RPMI8226 (cell line): ENCODE measurements around the gene FOXC1.

Experiments
- DNase-seq: peaks from one replicate; pipeline ENCODE4 v3.0.0-alpha.2; 2015

Gene FOXC1

DNA sequence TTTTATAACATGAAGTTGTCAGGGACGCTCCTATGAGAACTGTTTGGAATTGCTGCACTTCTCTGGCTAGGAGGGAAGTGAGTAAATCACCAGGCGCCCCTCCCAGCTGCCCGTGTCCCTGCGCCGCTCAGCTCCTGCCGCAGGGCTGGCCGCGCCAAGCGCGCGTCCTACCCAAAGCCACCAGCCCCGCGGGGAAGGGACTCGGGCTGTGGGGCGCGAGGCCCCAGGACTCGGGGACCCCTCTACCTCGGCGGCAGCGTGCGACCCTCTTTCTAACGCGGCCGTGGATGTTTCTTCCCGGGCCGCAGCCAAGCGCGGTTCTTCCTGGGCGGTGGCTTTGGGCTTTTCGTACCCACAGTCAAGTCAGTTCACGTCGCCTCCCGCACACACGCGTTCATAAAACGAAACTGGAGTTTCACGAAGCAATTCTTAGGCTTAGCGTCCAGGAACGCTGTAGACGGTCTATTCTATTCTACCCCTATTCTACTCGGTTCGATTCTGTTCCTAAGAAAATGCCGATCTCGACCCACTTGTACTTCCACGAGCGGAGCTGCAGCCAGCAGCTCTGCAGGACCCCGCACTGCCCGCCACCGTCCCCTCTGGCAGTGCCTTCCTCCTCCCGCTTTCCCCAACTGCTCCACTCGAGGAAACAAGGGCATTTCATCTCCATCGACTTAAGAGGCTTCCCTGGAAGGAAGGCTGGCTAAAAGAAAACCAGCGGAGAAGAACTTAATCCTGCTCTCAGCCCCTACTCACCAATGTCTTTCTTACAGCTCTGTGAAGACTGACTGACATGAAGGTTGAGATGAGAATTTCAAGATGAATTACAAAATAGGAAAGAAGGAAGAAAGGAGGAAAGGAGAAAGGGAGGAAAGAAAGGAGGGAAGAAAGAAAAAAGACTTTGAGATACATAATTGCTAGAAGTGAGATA lies 15.4 kb downstream of the FOXC1 start:
- DNase-seq: no peak

DNA sequence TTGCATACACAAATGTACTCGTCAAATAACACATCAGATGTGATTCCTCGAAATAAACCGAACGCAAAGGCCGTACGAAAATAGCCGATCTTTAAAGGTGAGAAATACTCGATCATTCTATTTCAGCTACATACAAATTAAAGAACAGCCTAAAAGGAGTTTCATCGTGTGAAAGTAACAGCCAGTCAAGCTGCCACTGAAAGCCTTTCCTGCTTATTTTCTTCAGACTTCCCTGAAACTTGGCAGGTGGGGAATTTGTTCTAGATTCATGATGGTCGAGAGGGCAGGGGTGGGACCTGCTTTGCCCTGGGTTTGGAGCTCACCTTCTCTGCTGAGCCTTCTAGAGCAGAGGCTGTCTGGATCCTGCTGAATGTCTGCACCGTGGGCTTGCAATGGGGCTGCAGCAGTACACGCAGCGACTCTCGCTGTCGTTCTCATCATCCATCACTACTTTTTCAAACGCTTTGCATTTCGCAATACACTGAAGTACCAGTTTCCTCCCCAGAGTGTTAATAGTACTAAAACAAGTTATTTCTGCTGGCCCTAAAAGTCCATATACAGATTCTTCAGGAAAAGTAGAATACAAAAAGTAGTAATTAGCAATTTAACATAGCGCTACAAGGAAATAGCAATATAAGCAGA lies 16.2 kb downstream of the FOXC1 start:
- no peak for DNase-seq

DNA sequence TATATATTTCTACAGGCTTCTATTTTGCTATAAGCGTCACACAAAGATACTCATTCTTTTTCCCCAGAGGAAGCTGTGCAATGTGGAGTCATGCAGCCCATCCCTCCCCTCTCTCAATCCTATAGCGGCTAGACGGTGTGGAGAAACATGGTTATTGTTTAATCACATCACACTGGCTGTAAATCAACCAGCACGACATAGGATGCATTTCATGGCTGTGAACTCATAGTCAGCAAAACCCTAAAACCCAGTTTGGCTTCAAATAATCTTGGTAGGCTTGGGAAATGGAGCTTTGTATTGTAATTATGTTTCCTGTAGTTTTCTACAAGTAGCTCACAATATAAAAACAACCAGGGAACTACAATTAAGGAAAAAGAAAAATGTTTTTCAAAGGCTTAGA lies 16.8 kb downstream of the FOXC1 start:
- no peak for DNase-seq

DNA sequence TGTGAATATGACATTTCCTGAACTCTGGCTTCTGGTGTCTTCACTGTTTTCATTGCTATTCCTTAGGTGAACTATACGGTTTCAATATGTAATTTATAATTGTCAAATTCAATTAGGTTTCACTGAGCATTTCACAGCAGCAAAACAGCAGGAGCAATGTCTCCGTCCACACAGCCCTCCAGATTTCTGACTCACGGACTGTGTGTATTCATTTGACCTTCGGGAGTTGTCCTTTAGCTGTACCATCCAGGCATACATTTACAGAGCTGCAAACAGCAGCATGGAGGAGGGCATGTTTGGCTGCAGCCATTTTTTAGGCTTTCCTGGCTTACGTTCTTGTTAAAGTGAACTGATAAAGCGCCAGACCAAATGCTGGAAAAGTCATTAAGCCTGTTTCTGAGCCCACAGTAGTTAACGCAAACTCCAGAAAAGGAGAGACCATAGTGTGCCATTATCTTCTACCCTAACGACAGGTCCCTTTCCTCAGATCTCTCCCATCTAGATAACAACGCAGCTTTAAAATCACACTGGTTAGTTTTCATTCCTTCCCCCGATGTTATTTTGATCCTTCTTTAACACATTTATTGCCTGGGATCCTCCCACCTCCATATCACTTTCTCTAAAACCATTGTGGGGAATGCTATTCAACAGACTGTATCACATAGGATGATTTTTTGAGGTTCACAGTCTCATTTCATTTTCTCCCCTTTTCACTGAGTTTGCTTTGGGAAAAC lies 18.3 kb downstream of the FOXC1 start:
- DNase-seq: no peak

DNA sequence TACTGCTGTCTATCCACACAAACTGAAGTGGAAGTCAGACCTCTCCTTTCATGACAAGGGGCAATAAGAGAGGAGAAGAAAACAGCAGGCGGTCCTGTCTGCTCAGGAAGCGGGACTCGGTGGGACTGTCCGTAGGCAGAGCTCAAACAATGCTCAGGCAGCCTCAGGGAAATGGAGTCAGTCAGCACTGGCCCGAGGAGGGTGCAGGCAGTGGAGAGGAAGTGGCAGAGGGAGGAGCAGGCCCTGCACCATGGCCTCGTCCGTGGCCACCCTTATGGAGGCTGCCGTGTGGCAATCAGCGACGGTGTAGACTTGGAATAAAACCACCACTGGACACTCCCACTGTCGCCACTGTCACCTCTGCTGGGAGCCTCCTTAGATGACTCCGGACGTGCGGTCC lies 19.6 kb downstream of the FOXC1 start:
- no peak for DNase-seq

DNA sequence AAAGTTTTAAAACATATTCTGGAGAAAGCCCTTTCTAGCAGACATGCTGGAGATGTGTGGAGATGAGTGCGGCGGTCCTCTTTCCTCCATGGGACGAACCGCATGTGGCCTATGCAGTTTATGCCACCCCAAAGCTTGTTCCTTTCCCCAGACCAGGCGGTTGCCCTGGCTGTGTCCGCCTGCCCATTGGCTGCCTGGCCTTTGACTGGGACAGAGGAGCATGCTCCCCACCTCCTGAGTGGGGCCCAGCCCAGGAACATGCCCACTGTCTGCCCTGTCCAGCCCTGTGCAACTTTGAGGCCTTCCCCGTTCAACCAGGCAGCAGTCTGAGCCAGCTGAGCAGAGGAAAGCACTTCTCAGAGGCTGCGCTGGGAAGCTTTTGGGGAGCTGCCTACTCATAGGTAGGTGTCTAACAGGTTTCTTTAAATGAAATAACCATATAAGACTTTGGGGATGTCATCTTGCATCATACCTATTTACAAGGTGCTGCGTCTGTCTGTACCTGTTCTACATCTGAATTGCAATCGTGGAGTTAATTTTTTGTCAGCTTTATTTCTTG lies 20.6 kb downstream of the FOXC1 start:
- DNase-seq: no peak

GRCh38 chr6:1630771-1631217 lies 21.1 kb downstream of the FOXC1 start:
- DNase-seq: no peak

DNA sequence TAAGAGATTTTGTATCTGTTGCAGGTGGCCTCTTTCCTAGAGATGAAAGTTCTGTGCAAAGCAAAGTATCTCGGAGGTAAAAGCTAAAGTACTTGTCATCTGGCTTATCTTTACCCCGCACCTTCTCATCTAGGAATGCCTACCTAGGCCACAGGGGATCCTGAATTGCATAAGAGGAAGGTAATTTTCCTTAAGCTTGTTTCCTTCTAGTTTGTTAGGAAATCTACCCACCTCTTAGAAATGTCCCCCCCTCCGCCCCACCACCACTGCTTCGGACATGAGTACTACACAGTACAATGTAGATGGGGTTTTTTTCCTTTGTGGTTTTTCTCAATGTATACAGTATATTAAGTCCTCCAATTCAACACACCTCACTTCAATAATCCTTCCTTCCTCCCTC lies 21.5 kb downstream of the FOXC1 start:
- DNase-seq: no peak

GRCh38 chr6:1633366-1634021 lies 23.8 kb downstream of the FOXC1 start:
- DNase-seq: no peak

- no peak for DNase-seq
Measured at GRCh38 chr6:1634081-1634480, 24.4 kb downstream of the FOXC1 start.

- no peak for DNase-seq
Measured at GRCh38 chr6:1635305-1636010, 25.7 kb downstream of the FOXC1 start.

DNA sequence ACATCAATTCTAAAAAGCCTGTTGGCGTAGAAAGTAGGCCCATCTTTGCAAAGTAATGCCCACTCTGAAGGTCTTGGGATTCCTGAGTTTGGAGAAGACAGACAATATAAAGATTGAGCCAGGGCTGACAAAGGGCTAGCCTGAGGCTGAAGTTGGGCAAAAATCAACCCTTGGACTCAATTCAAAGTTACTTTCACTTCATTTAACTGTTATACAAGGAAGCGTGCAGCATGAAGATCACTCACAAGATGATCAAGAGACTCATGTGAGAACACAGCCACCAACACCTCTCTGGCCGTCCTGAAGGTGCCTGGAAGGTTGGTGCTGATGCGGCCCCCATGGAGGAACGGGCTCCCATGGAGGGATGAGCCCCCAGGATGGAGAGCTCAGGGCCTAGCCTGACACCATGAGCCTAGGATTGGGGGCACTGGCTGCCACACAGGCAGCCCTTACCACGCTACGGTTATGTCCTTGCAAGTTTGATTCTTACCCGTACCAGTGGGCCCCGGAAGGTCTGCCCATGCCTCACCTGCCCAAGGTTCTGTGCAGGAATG lies 26.6 kb downstream of the FOXC1 start:
- peak; percentile 58 for DNase-seq

DNA sequence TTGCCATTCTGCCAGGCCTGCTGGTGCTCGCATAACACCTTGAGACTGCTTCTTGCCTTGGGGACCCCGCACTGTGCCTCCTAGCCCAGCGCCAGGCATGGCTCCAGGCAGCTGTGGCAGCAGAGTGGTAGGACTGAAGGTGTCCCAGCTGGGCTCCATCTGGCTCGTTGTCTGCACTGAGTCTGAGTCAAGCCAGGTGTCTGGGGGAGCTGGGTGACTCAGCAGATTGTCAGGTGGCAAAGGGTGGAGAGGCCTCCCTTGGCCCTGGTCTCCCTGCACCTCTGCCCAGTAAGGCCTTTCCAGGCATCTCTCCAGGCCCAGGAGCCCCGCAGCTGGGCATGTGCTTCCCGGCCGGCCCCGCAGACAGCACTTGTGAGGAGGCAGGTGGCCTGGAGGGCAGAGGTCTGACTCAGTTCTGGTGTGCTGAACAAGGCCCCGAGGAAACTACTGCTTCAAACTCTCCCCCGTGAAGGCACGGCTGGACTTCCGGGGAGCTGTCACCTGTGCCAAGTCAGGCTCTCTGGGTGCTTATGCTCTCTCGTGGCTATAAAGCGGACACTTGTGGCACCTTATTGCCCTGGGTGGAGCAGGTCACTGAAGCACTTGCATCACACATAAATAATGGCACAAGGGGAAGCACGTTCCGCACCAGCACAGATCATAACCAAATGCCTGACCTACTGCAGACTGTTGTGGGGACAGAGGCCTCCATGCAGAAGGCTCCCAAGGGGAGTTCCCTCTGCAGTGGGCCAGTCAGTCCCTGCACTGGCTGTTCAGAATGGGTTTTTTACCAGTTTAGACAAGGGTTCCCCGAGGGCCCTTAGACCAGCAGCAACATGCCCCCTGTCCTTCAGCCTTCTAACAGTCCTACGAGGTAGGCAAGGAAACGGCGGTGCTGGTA lies 27.5 kb downstream of the FOXC1 start:
- DNase-seq: peak; percentile 99

GRCh38 chr6:1639430-1639829 lies 29.7 kb downstream of the FOXC1 start:
- DNase-seq: no peak

- no peak for DNase-seq
Measured at GRCh38 chr6:1640476-1640875, 30.8 kb downstream of the FOXC1 start.

GRCh38 chr6:1641343-1641885 lies 31.7 kb downstream of the FOXC1 start:
- DNase-seq: no peak

GRCh38 chr6:1643111-1643510 lies 33.4 kb downstream of the FOXC1 start:
- no peak for DNase-seq

GRCh38 chr6:1643830-1644445 lies 34.2 kb downstream of the FOXC1 start:
- no peak for DNase-seq

GRCh38 chr6:1644516-1645060 lies 34.9 kb downstream of the FOXC1 start:
- no peak for DNase-seq
